ENCODE results near the gene LEO1.

Gene LEO1

GRCh38 chr15:52016316-52016715 lies 44.7 kb upstream of the LEO1 start:
- no peak for TF ChIP-seq CTCF (IDR thresholded peaks at IDR 0.05; ENCODE audit: borderline replicate concordance, insufficient read depth, low read depth, low read length)
- no peak overlapping the region for H3K4me3 ChIP-seq (ENCODE audit: low read depth, low read length)

- TF ChIP-seq CTCF (IDR thresholded peaks at IDR 0.05; ENCODE audit: borderline replicate concordance, insufficient read depth, low read depth, low read length) = no peak
- no peak overlapping the region for H3K4me3 ChIP-seq (ENCODE audit: low read depth, low read length)
These were observed 43.0 kb upstream of the LEO1 start for GRCh38 chr15:52014616-52015015.

- TF ChIP-seq CTCF (IDR thresholded peaks at IDR 0.05; ENCODE audit: borderline replicate concordance, insufficient read depth, low read depth, low read length) = no peak
- H3K4me3 ChIP-seq (ENCODE audit: low read depth, low read length) = no peak overlapping the region
These were observed 41.7 kb upstream of the LEO1 start for GRCh38 chr15:52013151-52013791.

- no peak overlapping the region for H3K4me3 ChIP-seq (ENCODE audit: low read depth, low read length)
- TF ChIP-seq CTCF (IDR thresholded peaks at IDR 0.05; ENCODE audit: borderline replicate concordance, insufficient read depth, low read depth, low read length) = no peak
These were observed 40.6 kb upstream of the LEO1 start for GRCh38 chr15:52012210-52012609.

GRCh38 chr15:52011711-52012144 lies 40.1 kb upstream of the LEO1 start:
- TF ChIP-seq CTCF (IDR thresholded peaks at IDR 0.05; ENCODE audit: borderline replicate concordance, insufficient read depth, low read depth, low read length) = no peak
- H3K4me3 ChIP-seq (ENCODE audit: low read depth, low read length) = no peak overlapping the region

- no peak for TF ChIP-seq CTCF (IDR thresholded peaks at IDR 0.05; ENCODE audit: borderline replicate concordance, insufficient read depth, low read depth, low read length)
- no peak overlapping the region for H3K4me3 ChIP-seq (ENCODE audit: low read depth, low read length)
These were observed 39.3 kb upstream of the LEO1 start for GRCh38 chr15:52010633-52011595.

Measured in GM12875 (cell line).